ENCODE data around the gene MRPS25. TPM values are rescaled to one million over a fixed set of nuclear protein-coding genes. Genes with fewer than 3 reads are reported as not detected.
A peak's percentile ranks its signal among the peaks of the same experiment; 100 is the strongest.

The MRPS25 gene
- total RNA-seq, 4 donors from 2014 or later, result 49.6 to 120 (median 94.2) TPM

- H3K36me3 ChIP-seq, result peaks cover 0 to 10% (median 0%) of the 10 kb centered on the region in 3 donors
- H3K9me3 ChIP-seq, result no peaks in the 10 kb centered on the region
- TF ChIP-seq POLR2A (IDR thresholded peaks at IDR 0.05), result no peak
- TF ChIP-seq, protein P1, sequence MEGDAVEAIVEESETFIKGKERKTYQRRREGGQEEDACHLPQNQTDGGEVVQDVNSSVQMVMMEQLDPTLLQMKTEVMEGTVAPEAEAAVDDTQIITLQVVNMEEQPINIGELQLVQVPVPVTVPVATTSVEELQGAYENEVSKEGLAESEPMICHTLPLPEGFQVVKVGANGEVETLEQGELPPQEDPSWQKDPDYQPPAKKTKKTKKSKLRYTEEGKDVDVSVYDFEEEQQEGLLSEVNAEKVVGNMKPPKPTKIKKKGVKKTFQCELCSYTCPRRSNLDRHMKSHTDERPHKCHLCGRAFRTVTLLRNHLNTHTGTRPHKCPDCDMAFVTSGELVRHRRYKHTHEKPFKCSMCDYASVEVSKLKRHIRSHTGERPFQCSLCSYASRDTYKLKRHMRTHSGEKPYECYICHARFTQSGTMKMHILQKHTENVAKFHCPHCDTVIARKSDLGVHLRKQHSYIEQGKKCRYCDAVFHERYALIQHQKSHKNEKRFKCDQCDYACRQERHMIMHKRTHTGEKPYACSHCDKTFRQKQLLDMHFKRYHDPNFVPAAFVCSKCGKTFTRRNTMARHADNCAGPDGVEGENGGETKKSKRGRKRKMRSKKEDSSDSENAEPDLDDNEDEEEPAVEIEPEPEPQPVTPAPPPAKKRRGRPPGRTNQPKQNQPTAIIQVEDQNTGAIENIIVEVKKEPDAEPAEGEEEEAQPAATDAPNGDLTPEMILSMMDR (IDR thresholded peaks at IDR 0.05), result no peak
- H3K27ac ChIP-seq, result no peak overlapping the region
- H3K4me3 ChIP-seq, result no peak overlapping the region
- peaks cover 0 to 14% (median 6%) of the 10 kb centered on the region in 4 donors for H3K4me1 ChIP-seq
- no peaks in the 10 kb centered on the region for H3K27me3 ChIP-seq
- no peak for DNase-seq
Observed at GRCh38 chr3:15066467-15066866, 1.4 kb upstream of the MRPS25 start.

DNA sequence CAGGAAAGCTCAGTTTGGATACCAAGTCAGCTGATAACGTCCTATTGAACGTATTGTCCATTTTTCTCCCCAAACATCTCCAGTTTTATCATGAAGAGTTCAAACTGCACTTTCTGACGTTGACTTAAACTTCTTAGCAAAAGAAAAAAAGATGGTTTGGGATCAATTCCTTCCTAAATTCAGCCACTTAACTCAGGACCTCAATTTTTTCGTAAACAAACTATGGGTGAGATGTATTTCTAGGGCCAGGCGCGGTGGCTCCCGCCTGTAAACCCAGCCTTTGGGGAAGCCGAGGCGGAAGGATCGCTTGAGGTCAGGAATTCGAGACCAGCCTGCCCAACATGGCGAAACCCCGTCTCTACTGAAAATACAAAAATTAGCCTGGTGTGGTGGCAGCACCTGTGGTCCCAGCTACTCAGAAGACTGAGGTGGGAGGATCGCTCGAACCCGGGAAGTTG is 464 bp upstream of the MRPS25 start:
- peaks cover 0 to 7% (median 0%) of the 10 kb centered on the region in 3 donors for H3K36me3 ChIP-seq
- TF ChIP-seq, protein P1 (IDR thresholded peaks at IDR 0.05), result no peak
- TF ChIP-seq POLR2A (IDR thresholded peaks at IDR 0.05), result no peak
- no peaks in the 10 kb centered on the region for H3K9me3 ChIP-seq
- peaks cover 0 to 14% (median 6%) of the 10 kb centered on the region in 4 donors for H3K4me1 ChIP-seq
- DNase-seq, result no peak
- H3K27me3 ChIP-seq, result no peaks in the 10 kb centered on the region
- peak overlapping the region in 2 of 4 donors; percentile 81 to 88 for H3K27ac ChIP-seq
- peak overlapping the region; percentile 73 to 93 (median 82) for H3K4me3 ChIP-seq

DNA sequence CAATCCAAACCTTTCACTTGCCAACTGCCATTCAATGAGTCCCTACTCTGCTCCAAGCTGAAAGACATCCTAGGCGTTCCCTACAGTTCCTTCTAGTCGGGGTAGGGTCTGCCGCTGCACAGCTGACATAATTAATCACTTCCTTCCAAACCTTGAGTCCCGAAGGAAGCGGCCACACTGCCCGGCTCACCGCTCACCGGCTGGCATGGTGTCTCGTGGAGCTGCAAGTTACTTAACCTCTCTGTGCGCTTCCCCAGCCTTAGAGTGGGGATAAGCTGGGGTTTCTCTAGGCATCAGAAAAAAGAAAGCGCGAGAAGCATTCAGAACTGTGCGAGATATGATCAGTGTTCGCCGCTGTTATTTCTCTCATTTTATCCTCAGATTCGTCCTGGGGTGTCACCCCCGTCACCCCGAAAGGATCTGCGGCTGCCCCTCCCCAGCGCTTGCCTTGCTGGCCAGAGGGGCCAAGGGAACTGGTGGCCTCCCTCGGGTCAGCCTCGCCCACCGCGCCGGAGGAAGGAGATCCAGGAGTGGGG is 748 bp downstream of the MRPS25 start:
- TF ChIP-seq, protein P1 (IDR thresholded peaks at IDR 0.05), result no peak
- no peak for TF ChIP-seq POLR2A (IDR thresholded peaks at IDR 0.05)
- H3K4me3 ChIP-seq, result peak overlapping the region; percentile 73 to 93 (median 82)
- peak in 2 of 3 donors; percentile 56 to 61 for DNase-seq

DNA sequence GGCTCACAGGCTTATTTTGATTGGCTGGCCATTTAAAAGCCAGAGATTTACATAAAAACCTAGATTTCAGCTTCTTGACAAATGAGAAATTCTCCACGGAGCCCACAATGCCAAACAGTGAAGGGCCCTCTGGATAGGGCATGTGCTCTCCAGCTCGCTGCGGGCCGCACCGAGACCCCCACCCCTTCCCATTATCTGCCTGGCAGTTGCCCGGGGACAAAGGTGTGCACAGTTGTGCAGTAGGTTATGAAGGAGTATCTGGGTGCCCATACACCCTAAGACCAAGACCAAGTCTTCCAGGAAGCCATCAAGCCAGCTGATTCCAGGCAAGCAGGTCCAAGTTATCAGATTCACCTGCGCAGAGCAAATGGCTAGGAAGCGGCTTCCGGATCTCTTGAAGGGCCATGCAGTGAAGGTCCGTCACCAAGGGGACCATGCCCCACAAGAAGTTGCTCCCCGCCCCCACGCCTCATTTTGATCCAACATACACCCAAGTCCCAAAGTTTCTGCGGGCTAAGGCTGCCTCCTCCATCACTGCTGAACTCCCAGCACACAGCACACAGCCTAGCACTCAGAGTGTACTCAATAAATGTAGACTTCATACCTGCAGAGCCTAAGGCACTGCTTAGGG is 1.3 kb downstream of the MRPS25 start:
- Histone ChIP-seq H3K27me3 (no peaks in the 10 kb centered on the region), H3K9me3 (no peaks in the 10 kb centered on the region), H3K4me1 (peaks cover 0 to 14% (median 6%) of the 10 kb centered on the region in 4 donors), H3K36me3 (peaks cover 0 to 8% (median 0%) of the 10 kb centered on the region in 3 donors), H3K27ac (peak overlapping the region; percentile 81 to 91 (median 86)), H3K4me3 (peak overlapping the region; percentile 73 to 93 (median 82))
- TF ChIP-seq, protein P1 (IDR thresholded peaks at IDR 0.05), result no peak
- TF ChIP-seq POLR2A (IDR thresholded peaks at IDR 0.05), result no peak
- DNase-seq, result no peak

More for the DNA sequence above, 748 bp downstream of the MRPS25 start:
- peak overlapping the region; percentile 81 to 91 (median 86) for H3K27ac ChIP-seq
- no peaks in the 10 kb centered on the region for H3K27me3 ChIP-seq
- H3K36me3 ChIP-seq, result peaks cover 0 to 2% (median 0%) of the 10 kb centered on the region in 3 donors
- no peaks in the 10 kb centered on the region for H3K9me3 ChIP-seq
- H3K4me1 ChIP-seq, result peaks cover 0 to 14% (median 6%) of the 10 kb centered on the region in 4 donors

- Histone ChIP-seq H3K9me3 (no peaks in the 10 kb centered on the region), H3K4me3 (peak overlapping the region in 2 of 4 donors; percentile 73 to 93), H3K27me3 (no peaks in the 10 kb centered on the region), H3K27ac (peak overlapping the region in 2 of 4 donors; percentile 81 to 91), H3K4me1 (peaks cover 0 to 14% (median 6%) of the 10 kb centered on the region in 4 donors), H3K36me3 (peaks cover 0 to 13% (median 0%) of the 10 kb centered on the region in 3 donors)
- no peak for DNase-seq
- no peak for TF ChIP-seq POLR2A (IDR thresholded peaks at IDR 0.05)
- TF ChIP-seq, protein P1 (IDR thresholded peaks at IDR 0.05), result no peak
Observed at GRCh38 chr3:15063238-15063637, 1.9 kb downstream of the MRPS25 start.
